ENCODE results near the gene CTRL.
A peak's percentile ranks its signal among the peaks of the same experiment; 100 is the strongest.

The CTRL gene

GRCh38 chr16:67936124-67936879 is 4.6 kb upstream of the CTRL start, which contains the start of gene PSMB10:
Gene PSMB10 (minus strand): TSS chr16:67936850. CDS start chr16:67936749, 101 bp downstream.
- TF ChIP-seq REST (IDR thresholded peaks at IDR 0.05; ENCODE audit: low read depth) (no peak), ZBTB7A (IDR thresholded peaks at IDR 0.05; ENCODE audit: low read depth) (0 out of 2 replicates have a peak, but pooled peaks have one; percentile 41), EGR1 (IDR thresholded peaks at IDR 0.05) (peak; percentile 32; the same call in 1 of the 2 replicates), TAF1 (IDR thresholded peaks at IDR 0.05; ENCODE audit: low read depth) (peak; percentile 47; the same call in 1 of the 2 replicates), TCF12 (IDR thresholded peaks at IDR 0.05; ENCODE audit: low read depth) (no peak)

GRCh38 chr16:67935402-67936123 is 3.9 kb upstream of the CTRL start:
- peak; percentile 93 for TF ChIP-seq USF1 (IDR thresholded peaks at IDR 0.05)
- TF ChIP-seq TCF12 (IDR thresholded peaks at IDR 0.05; ENCODE audit: low read depth) = no peak
- peak; percentile 98 for TF ChIP-seq MAX (IDR thresholded peaks at IDR 0.05)
- peak; percentile 67; the same call in 1 of the 2 replicates for TF ChIP-seq YY1 (IDR thresholded peaks at IDR 0.05; ENCODE audit: low read depth)
- no peak for TF ChIP-seq CEBPB (IDR thresholded peaks at IDR 0.05)
- TF ChIP-seq REST (IDR thresholded peaks at IDR 0.05; ENCODE audit: low read depth) = no peak
- peak; percentile 19; the same call in 1 of the 2 replicates for TF ChIP-seq EP300 (IDR thresholded peaks at IDR 0.05; ENCODE audit: borderline replicate concordance)
- peak; percentile 83; the same call in 1 of the 2 replicates for TF ChIP-seq ZBTB7A (IDR thresholded peaks at IDR 0.05; ENCODE audit: low read depth)
- TF ChIP-seq TAF1 (IDR thresholded peaks at IDR 0.05; ENCODE audit: low read depth) = peak; percentile 84
- TF ChIP-seq EGR1 (IDR thresholded peaks at IDR 0.05) = peak; percentile 86
- peak; percentile 59 for TF ChIP-seq NFIC (IDR thresholded peaks at IDR 0.05)

GRCh38 chr16:67935101-67935401 is 3.4 kb upstream of the CTRL start:
- TF ChIP-seq TAF1 (IDR thresholded peaks at IDR 0.05; ENCODE audit: low read depth) (no peak), MAX (IDR thresholded peaks at IDR 0.05) (no peak), CEBPB (IDR thresholded peaks at IDR 0.05) (no peak), RAD21 (IDR thresholded peaks at IDR 0.05; ENCODE audit: low read depth) (no peak), USF1 (IDR thresholded peaks at IDR 0.05) (no peak), ZBTB7A (IDR thresholded peaks at IDR 0.05; ENCODE audit: low read depth) (no peak), TCF12 (IDR thresholded peaks at IDR 0.05; ENCODE audit: low read depth) (no peak), YY1 (IDR thresholded peaks at IDR 0.05; ENCODE audit: low read depth) (no peak), NFIC (IDR thresholded peaks at IDR 0.05) (no peak), EGR1 (IDR thresholded peaks at IDR 0.05) (no peak), EP300 (IDR thresholded peaks at IDR 0.05; ENCODE audit: borderline replicate concordance) (no peak)

- TF ChIP-seq ZBTB7A (IDR thresholded peaks at IDR 0.05; ENCODE audit: low read depth) (no peak), TEAD4 (IDR thresholded peaks at IDR 0.05) (no peak)
Observed at GRCh38 chr16:67934306-67935100, 2.8 kb upstream of the CTRL start.

- TF ChIP-seq FOXM1 (IDR thresholded peaks at IDR 0.05; ENCODE audit: borderline replicate concordance, low read depth) (no peak), RAD21 (IDR thresholded peaks at IDR 0.05; ENCODE audit: low read depth) (no peak)
Observed at GRCh38 chr16:67933805-67934204, 2.1 kb upstream of the CTRL start.

- TF ChIP-seq TAF1 (IDR thresholded peaks at IDR 0.05; ENCODE audit: low read depth) (no peak), ZBTB7A (IDR thresholded peaks at IDR 0.05; ENCODE audit: low read depth) (no peak), MAX (IDR thresholded peaks at IDR 0.05) (no peak), TEAD4 (IDR thresholded peaks at IDR 0.05) (no peak), NFIC (IDR thresholded peaks at IDR 0.05) (no peak), USF1 (IDR thresholded peaks at IDR 0.05) (no peak)
Observed at GRCh38 chr16:67932462-67932840, 789 bp upstream of the CTRL start.
